ENCODE results near the gene BAZ1B.
A peak's percentile ranks its signal among the peaks of the same experiment; 100 is the strongest.
"Not testable (repeated sequence)": the region's sequence is repeated elsewhere in the genome, so short reads cannot be mapped to it uniquely, and the experiment has no call there.

The BAZ1B gene

DNA sequence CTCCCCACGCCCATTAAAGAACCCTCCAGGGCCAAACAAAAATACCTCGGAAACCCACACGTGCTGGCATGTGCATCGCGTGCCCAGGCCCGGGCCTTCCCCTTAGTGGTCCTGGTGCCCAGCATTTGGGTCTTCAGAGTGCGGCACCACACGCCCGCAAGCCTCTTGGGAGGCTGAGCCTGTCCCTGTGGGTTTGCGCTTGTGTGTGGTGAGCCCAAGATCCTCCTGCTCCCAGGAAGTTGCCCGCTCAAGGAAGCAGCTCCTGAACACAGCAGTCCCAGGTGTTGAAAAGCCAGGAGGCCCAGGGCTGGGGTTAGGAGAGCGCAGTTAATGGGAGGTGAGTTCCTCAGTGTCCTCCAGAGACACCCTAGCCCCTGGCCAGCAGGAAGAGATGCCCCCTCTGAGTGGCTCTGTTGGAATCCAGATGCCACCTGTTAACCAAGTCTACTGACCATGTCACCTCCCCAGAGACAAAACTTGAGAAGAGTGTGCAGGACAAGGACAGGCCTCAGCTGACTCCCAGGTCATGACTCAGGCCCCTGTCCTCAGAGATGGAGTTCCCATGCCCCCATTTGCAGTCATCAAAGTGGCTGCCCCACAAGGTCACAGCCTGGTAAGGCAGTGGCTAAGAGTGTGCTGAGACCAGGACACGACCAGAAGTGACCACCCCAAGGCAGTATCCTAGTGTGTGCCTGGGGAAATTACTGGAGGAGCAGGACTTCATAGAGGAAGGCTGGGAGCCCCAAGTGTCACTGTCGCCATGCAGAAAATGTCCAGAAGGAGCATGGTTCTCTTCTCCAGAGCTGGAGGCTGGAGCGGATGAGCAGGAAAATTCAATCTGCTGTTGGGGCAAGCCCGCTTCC, 83.3 kb downstream of the BAZ1B start:
- peaks cover 13% of the 10 kb centered on the region for H3K4me1 ChIP-seq (ENCODE audit: control insufficient read depth, insufficient read depth, low read length)
- peaks cover 46% of the 10 kb centered on the region for H3K36me3 ChIP-seq (ENCODE audit: insufficient read depth, low read length)
- no peak overlapping the region for H3K4me3 ChIP-seq (ENCODE audit: low read length)
- H3K27me3 ChIP-seq (ENCODE audit: control insufficient read depth, insufficient read depth, low read length) = peaks cover 5% of the 10 kb centered on the region
- no peak overlapping the region for H3K4me2 ChIP-seq (ENCODE audit: low read length)
- no peak overlapping the region for H3K9ac ChIP-seq (ENCODE audit: low read depth, low read length)
- no peaks in the 10 kb centered on the region for H3K9me3 ChIP-seq (replicated peaks; ENCODE audit: low read length)

DNA sequence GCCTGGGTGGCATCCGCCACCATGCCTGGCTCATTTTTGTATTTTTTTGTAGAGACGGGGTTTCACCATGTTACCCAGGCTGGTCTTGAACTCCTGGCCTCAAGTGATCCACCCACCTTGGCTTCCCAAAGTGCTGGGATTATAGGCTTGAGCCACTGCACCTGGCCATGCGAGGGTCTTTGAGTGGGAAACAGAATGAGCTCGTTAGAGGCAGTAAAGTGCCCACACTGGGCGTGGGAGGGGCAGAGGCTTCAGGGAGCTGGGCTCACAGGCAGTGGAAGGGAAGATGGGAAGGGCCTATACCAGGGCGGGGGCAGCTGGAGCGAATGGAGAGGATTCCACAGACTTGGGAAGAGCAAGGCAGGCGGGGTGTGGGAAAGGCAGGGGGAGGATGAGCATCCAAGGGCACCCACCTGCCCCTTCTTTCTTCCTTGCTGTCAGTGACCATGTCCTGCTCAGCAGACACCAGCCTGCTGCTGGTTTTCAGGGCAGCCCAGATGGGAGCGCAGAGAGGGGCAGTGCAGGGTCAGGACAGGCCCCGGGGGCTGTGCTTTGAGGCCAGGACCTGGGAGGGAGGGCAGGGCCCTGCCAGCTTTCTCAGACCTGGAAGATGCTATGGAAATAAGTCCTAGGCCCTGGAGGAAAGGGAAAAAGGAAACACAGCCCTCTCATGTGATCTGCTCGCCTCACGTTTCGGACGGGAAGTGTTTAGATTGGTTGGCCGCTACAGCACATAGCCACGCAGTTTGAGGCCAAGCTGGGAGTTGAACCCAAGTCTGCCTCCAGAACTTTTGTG, 84.3 kb downstream of the BAZ1B start:
- no peak overlapping the region for H3K4me2 ChIP-seq (ENCODE audit: low read length)
- no peaks in the 10 kb centered on the region for H3K9me3 ChIP-seq (replicated peaks; ENCODE audit: low read length)
- H3K36me3 ChIP-seq (ENCODE audit: insufficient read depth, low read length) = peaks cover 36% of the 10 kb centered on the region
- H3K27me3 ChIP-seq (ENCODE audit: control insufficient read depth, insufficient read depth, low read length) = peaks cover 5% of the 10 kb centered on the region
- H3K4me3 ChIP-seq (ENCODE audit: low read length) = no peak overlapping the region
- peaks cover 15% of the 10 kb centered on the region for H3K4me1 ChIP-seq (ENCODE audit: control insufficient read depth, insufficient read depth, low read length)
- H3K9ac ChIP-seq (ENCODE audit: low read depth, low read length) = no peak overlapping the region

- Histone ChIP-seq H3K36me3 (ENCODE audit: insufficient read depth, low read length) (peaks cover 29% of the 10 kb centered on the region), H3K4me1 (ENCODE audit: control insufficient read depth, insufficient read depth, low read length) (peaks cover 15% of the 10 kb centered on the region), H3K4me3 (ENCODE audit: low read length) (no peak overlapping the region), H3K4me2 (ENCODE audit: low read length) (no peak overlapping the region), H3K27me3 (ENCODE audit: control insufficient read depth, insufficient read depth, low read length) (peaks cover 5% of the 10 kb centered on the region), H3K9me3 (replicated peaks; ENCODE audit: low read length) (no peaks in the 10 kb centered on the region), H3K9ac (ENCODE audit: low read depth, low read length) (no peak overlapping the region)
Measured at GRCh38 chr7:73437091-73437490, 85.0 kb downstream of the BAZ1B start.

DNA sequence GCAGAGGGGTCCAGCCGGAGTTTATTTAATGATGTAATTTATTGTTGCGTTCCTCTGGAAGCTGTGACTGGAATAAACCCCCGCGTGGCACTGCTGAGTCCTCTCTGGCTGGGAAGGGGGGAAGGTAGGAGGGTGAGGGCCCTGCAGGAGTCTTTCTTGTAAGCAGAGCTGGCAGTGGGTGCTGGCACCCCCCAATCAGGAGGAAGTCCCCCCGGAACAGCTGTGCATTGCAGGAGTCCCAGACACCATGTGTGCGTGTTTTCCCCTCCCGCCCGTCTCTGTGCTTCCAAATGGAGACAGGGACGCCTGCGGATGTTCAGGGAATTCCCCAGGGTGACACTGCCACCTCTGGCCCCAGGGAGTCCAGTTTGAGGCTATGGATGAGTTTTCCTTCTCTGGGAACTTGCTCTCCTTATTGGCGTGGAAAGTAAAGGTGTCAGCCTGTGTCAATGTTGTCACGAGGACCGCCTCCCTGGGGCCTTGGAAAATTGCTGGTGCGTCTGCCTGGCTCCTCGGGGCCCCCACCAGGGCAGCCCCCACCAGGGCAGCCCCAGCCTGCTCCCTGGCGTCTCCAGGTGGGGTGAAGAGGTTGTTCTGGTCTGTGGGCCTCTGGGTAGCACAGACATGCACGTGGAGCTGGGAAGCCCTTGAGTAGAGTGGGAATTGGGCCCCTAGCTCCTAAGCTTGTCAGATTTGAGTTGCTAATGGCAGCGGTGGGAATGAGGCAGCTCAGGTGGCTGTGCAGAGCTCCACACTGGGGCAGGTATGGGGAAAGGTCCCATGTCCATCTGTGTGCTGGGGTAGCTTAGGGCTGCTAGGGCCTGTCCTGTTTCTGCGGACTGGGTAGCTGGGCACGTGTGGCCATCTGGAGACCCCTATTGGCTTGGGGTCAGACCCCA, 85.8 kb downstream of the BAZ1B start:
- Histone ChIP-seq H3K9ac (ENCODE audit: low read depth, low read length) (no peak overlapping the region), H3K4me1 (ENCODE audit: control insufficient read depth, insufficient read depth, low read length) (peaks cover 15% of the 10 kb centered on the region), H3K4me2 (ENCODE audit: low read length) (peak overlapping the region; percentile 31), H3K9me3 (replicated peaks; ENCODE audit: low read length) (no peaks in the 10 kb centered on the region), H3K4me3 (ENCODE audit: low read length) (no peak overlapping the region), H3K27me3 (ENCODE audit: control insufficient read depth, insufficient read depth, low read length) (peaks cover 5% of the 10 kb centered on the region), H3K36me3 (ENCODE audit: insufficient read depth, low read length) (peaks cover 22% of the 10 kb centered on the region)

DNA sequence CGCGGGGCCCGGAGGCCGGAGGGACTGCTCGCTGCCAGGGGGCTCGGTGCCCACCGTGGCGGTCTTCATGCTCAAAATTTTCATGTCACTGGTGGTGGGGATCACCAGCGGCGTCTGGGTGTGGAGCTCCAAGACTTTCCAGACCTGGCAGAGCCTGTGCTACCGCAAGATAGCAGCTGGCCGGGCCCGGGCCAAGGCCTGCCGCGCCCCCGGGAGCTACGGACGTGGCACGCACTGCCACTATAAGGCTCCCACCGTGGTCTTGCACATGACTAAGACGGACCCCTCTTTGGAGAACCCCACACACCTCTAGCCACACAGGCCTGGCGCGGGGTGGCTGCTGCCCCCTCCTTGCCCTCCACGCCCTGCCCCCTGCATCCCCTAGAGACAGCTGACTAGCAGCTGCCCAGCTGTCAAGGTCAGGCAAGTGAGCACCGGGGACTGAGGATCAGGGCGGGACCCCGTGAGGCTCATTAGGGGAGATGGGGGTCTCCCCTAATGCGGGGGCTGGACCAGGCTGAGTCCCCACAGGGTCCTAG, 86.6 kb downstream of the BAZ1B start:
- no peak overlapping the region for H3K4me3 ChIP-seq (ENCODE audit: low read length)
- H3K36me3 ChIP-seq (ENCODE audit: insufficient read depth, low read length) = peaks cover 15% of the 10 kb centered on the region
- peaks cover 5% of the 10 kb centered on the region for H3K27me3 ChIP-seq (ENCODE audit: control insufficient read depth, insufficient read depth, low read length)
- H3K4me1 ChIP-seq (ENCODE audit: control insufficient read depth, insufficient read depth, low read length) = peaks cover 15% of the 10 kb centered on the region
- H3K4me2 ChIP-seq (ENCODE audit: low read length) = peak overlapping the region; percentile 31
- no peaks in the 10 kb centered on the region for H3K9me3 ChIP-seq (replicated peaks; ENCODE audit: low read length)
- H3K9ac ChIP-seq (ENCODE audit: low read depth, low read length) = no peak overlapping the region

DNA sequence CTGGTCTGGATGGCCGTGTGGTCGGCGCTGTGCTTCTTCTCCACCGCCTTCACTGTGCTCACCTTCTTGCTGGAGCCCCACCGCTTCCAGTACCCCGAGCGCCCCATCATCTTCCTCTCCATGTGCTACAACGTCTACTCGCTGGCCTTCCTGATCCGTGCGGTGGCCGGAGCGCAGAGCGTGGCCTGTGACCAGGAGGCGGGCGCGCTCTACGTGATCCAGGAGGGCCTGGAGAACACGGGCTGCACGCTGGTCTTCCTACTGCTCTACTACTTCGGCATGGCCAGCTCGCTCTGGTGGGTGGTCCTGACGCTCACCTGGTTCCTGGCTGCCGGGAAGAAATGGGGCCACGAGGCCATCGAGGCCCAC, 87.4 kb downstream of the BAZ1B start:
- Histone ChIP-seq H3K27me3 (ENCODE audit: control insufficient read depth, insufficient read depth, low read length) (peaks cover 5% of the 10 kb centered on the region), H3K4me1 (ENCODE audit: control insufficient read depth, insufficient read depth, low read length) (peaks cover 15% of the 10 kb centered on the region), H3K9ac (ENCODE audit: low read depth, low read length) (no peak overlapping the region), H3K4me2 (ENCODE audit: low read length) (no peak overlapping the region), H3K36me3 (ENCODE audit: insufficient read depth, low read length) (peaks cover 12% of the 10 kb centered on the region), H3K9me3 (replicated peaks; ENCODE audit: low read length) (no peaks in the 10 kb centered on the region), H3K4me3 (ENCODE audit: low read length) (no peak overlapping the region)

- Histone ChIP-seq H3K4me2 (ENCODE audit: low read length) (peak overlapping the region; percentile 84), H3K36me3 (ENCODE audit: insufficient read depth, low read length) (peaks cover 6% of the 10 kb centered on the region), H3K4me3 (ENCODE audit: low read length) (peak overlapping the region; percentile 68), H3K9me3 (replicated peaks; ENCODE audit: low read length) (no peaks in the 10 kb centered on the region), H3K27me3 (ENCODE audit: control insufficient read depth, insufficient read depth, low read length) (peaks cover 5% of the 10 kb centered on the region), H3K4me1 (ENCODE audit: control insufficient read depth, insufficient read depth, low read length) (peaks cover 15% of the 10 kb centered on the region), H3K9ac (ENCODE audit: low read depth, low read length) (peak overlapping the region; percentile 66)
Measured at GRCh38 chr7:73433924-73434700, 88.0 kb downstream of the BAZ1B start.

DNA sequence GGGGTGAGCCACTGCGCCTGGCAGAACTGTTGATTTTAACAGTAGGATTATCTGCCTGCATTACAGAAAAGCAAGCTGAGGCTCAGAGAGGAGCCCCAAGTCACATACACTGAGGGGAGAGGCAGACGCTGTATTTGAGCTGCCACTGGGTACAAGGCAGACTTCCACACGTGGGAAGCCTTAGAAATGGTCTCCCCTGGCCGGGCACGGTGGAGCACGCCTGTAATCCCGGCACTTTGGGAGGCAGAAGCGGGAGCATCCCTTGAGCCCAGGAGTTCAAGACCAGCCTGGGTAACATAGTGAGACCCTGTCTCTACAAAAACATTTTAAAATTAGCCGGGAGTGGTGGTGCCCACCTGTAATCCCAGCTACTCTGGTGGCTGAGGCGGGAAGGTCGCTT, 89.4 kb downstream of the BAZ1B start:
- no peaks in the 10 kb centered on the region for H3K36me3 ChIP-seq (ENCODE audit: insufficient read depth, low read length)
- H3K4me3 ChIP-seq (ENCODE audit: low read length) = no peak overlapping the region
- no peak overlapping the region for H3K9ac ChIP-seq (ENCODE audit: low read depth, low read length)
- no peaks in the 10 kb centered on the region for H3K9me3 ChIP-seq (replicated peaks; ENCODE audit: low read length)
- peaks cover 5% of the 10 kb centered on the region for H3K27me3 ChIP-seq (ENCODE audit: control insufficient read depth, insufficient read depth, low read length)
- H3K4me1 ChIP-seq (ENCODE audit: control insufficient read depth, insufficient read depth, low read length) = peaks cover 15% of the 10 kb centered on the region
- no peak overlapping the region for H3K4me2 ChIP-seq (ENCODE audit: low read length)

GRCh38 chr7:73431041-73431835, 90.9 kb downstream of the BAZ1B start:
- H3K4me3 ChIP-seq (ENCODE audit: low read length) = no peak overlapping the region
- H3K4me2 ChIP-seq (ENCODE audit: low read length) = no peak overlapping the region
- H3K36me3 ChIP-seq (ENCODE audit: insufficient read depth, low read length) = no peaks in the 10 kb centered on the region
- no peaks in the 10 kb centered on the region for H3K9me3 ChIP-seq (replicated peaks; ENCODE audit: low read length)
- H3K9ac ChIP-seq (ENCODE audit: low read depth, low read length) = no peak overlapping the region
- H3K4me1 ChIP-seq (ENCODE audit: control insufficient read depth, insufficient read depth, low read length) = peaks cover 15% of the 10 kb centered on the region
- peaks cover 5% of the 10 kb centered on the region for H3K27me3 ChIP-seq (ENCODE audit: control insufficient read depth, insufficient read depth, low read length)

DNA sequence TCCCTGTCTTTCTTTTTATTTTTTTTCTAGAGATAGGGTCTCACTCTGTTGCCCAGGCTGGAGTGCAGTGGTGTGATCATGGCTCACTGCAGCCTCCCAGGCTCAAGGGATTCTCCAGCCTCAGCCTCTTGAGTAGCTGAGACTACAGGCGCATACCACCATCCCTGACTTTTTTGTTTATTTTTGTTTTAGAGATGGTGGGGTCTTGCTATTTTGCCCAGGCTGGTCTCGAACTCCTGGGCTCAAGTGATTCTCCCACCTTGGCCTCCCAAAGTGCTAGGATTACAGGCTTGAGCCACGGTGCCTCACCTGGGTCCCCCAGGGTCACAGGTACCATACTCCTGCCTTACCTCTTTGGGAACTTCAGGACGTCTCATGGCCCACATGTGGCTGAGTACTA, 91.6 kb downstream of the BAZ1B start:
- H3K4me3 ChIP-seq (ENCODE audit: low read length) = not testable (repeated sequence)

More for the DNA sequence above, 91.6 kb downstream of the BAZ1B start:
- H3K27me3 ChIP-seq (ENCODE audit: control insufficient read depth, insufficient read depth, low read length); H3K4me2 ChIP-seq (ENCODE audit: low read length); H3K36me3 ChIP-seq (ENCODE audit: insufficient read depth, low read length); H3K9me3 ChIP-seq (replicated peaks; ENCODE audit: low read length); H3K9ac ChIP-seq (ENCODE audit: low read depth, low read length); H3K4me1 ChIP-seq (ENCODE audit: control insufficient read depth, insufficient read depth, low read length): not testable (repeated sequence)

All from skeletal muscle satellite cell (primary cell).